Activated B cell treated with CpG ODN at 0.5 μM for 24 hours (primary cell): ENCODE results near the gene DGKK. TPM values are rescaled to one million over a fixed set of nuclear protein-coding genes. Genes with fewer than 3 reads are reported as not detected.

Source experiments
- ATAC-seq: fragments of 200-7000 bp; cut with Tn5 transposase; one replicate; pipeline ENCODE4 v1.10.0; 2021; ENCODE audit warnings: low read depth, mild to moderate bottlenecking, moderate library complexity
- CTCF ChIA-PET: fragments of 350-600 bp; sonication (Branson Sonifier 250); formaldehyde crosslinking; loops from one replicate; lab custom pipeline; 2021; ENCODE audit warnings: antibody characterized with exemption; lab: Charles Lee
- POLR2A ChIA-PET: fragments of 350-600 bp; sonication (Branson Sonifier 250); formaldehyde crosslinking; loops from one replicate; lab custom pipeline; 2021; ENCODE audit warnings: antibody characterized with exemption; lab: Charles Lee
- DNase-seq: peaks from one replicate; pipeline ENCODE4 v3.0.0; 2022
- H3K27ac Mint-ChIP-seq: one replicate; pipeline ENCODE4 v1.8.0; 2020; ENCODE audit warnings: mixed read lengths
- H3K27me3 Mint-ChIP-seq: one replicate; pipeline ENCODE4 v1.8.0; 2021; ENCODE audit warnings: mixed read lengths
- H3K36me3 Mint-ChIP-seq: one replicate; pipeline ENCODE4 v1.8.0; 2021; ENCODE audit warnings: low read depth, mixed read lengths
- H3K4me1 Mint-ChIP-seq: one replicate; pipeline ENCODE4 v1.8.0; 2021; ENCODE audit warnings: mixed read lengths
- H3K4me3 Mint-ChIP-seq: one replicate; pipeline ENCODE4 v1.8.0; 2020; ENCODE audit warnings: mild to moderate bottlenecking, mixed read lengths
- H3K9me3 Mint-ChIP-seq: one replicate; pipeline ENCODE4 v1.8.0; 2020; ENCODE audit warnings: mixed read lengths
- intact Hi-C: fragments of 100-400 bp; cut with micrococcal nuclease; formaldehyde crosslinking; loops from one replicate; pipeline ENCODE4 v1.15.1; 2024
- total RNA-seq: library from RNA; stranded (reverse); gene quantifications from 2 replicates; pipeline ENCODE4 v1.2.3, GENCODE V29; 2022
- TF ChIP-seq, protein P1 (sequence below): fragments of 200-600 bp; IDR thresholded peaks from one replicate; pipeline ENCODE4 v1.8.0; 2022; ENCODE audit warnings: antibody characterized with exemption, mild to moderate bottlenecking

DGKK gene
- not detected in 2 replicates for total RNA-seq

DNA sequence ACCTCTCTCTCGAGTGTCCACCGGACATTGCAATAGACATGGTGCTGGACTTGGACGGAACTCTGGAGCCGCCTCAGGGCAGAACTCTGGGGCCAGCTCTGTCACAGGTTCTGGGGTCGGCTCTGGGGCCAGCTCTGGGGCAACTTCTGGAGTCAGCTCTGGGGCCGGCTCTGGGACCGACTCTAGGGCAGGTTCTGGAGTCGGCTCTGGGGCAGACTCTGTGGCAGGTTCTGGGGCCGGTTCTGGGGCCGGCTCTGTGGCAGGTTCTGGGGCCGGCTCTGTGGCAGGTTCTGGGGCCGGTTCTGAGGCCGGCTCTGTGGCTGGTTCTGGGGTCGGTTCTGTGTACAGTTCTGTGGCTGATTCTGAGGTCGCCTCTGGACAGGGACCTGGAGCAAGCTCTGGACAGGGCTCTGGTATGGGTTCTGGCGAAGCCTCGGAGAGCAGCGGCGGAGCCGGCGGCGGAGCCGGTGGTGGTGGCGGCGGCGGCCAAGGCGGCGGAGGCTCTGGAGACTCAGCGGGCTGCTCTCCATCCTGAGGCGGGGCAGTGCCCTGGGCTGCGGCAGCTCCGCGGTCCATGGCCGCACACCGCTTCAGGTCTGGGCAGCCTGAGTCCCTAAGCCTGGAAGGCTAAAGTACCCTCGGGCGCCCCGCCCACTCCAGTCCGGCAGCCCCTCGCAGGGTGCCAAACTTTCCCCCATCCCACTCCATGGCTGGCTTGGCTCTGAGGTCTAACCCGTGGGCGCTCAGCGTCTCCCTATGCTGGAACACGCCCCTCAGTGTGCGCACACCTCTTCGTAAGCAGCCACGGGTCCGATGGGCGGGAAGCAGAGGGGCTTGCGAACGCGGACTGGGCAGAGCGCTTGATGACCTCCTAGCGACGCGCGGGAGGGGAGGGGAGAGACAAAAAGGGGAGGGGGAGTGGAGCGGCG, at the start of gene DGKK:
Gene DGKK, minus strand, starts transcription at position 723 of the 929 bp plus-strand sequence. Its CDS starts 147 bp downstream, at position 576.
- CTCF ChIA-PET = no interaction called here

GRCh38 chrX:50514811-50515210, 44.2 kb upstream of the DGKK start:
- Mint-ChIP-seq H3K36me3 (no peaks in the 10 kb centered on the region), H3K4me1 (peaks cover 3% of the 10 kb centered on the region), H3K4me3 (no peak overlapping the region), H3K27me3 (peaks cover 2% of the 10 kb centered on the region), H3K27ac (no peak overlapping the region), H3K9me3 (peaks cover 2% of the 10 kb centered on the region)
- ATAC-seq (no peak), DNase-seq (no peak)
- intact Hi-C loops = no loop called here
- ChIA-PET CTCF (no interaction called here), POLR2A (no interaction called here)
- TF ChIP-seq, protein P1, sequence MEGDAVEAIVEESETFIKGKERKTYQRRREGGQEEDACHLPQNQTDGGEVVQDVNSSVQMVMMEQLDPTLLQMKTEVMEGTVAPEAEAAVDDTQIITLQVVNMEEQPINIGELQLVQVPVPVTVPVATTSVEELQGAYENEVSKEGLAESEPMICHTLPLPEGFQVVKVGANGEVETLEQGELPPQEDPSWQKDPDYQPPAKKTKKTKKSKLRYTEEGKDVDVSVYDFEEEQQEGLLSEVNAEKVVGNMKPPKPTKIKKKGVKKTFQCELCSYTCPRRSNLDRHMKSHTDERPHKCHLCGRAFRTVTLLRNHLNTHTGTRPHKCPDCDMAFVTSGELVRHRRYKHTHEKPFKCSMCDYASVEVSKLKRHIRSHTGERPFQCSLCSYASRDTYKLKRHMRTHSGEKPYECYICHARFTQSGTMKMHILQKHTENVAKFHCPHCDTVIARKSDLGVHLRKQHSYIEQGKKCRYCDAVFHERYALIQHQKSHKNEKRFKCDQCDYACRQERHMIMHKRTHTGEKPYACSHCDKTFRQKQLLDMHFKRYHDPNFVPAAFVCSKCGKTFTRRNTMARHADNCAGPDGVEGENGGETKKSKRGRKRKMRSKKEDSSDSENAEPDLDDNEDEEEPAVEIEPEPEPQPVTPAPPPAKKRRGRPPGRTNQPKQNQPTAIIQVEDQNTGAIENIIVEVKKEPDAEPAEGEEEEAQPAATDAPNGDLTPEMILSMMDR = no peak

More for the DNA sequence above, at the start of gene DGKK:
- TF ChIP-seq, protein P1 = no peak
- no peak for ATAC-seq
- Mint-ChIP-seq H3K36me3 (no peaks in the 10 kb centered on the region), H3K27ac (no peak within 1 kb of the TSS), H3K27me3 (peaks cover 20% of the 10 kb centered on the region), H3K4me1 (no peaks in the 10 kb centered on the region), H3K4me3 (no peak within 1 kb of the TSS), H3K9me3 (no peaks in the 10 kb centered on the region)
- intact Hi-C loops = loop anchor here (10.0 kb wide), 1 partner anchor 56 kb away; no protein-coding TSS in a partner anchor
- POLR2A ChIA-PET = no interaction called here
- DNase-seq = no peak

- no peaks in the 10 kb centered on the region for H3K4me1 Mint-ChIP-seq
- DNase-seq (no peak), ATAC-seq (no peak)
- ChIA-PET POLR2A (no interaction called here), CTCF (no interaction called here)
- intact Hi-C loops = no loop called here
- no peak overlapping the region for H3K27ac Mint-ChIP-seq
- H3K9me3 Mint-ChIP-seq = no peaks in the 10 kb centered on the region
- H3K27me3 Mint-ChIP-seq = peaks cover under 1% of the 10 kb centered on the region
- no peak overlapping the region for H3K4me3 Mint-ChIP-seq
- TF ChIP-seq, protein P1 = no peak
- no peaks in the 10 kb centered on the region for H3K36me3 Mint-ChIP-seq
Observed at GRCh38 chrX:50497114-50497513, 26.5 kb upstream of the DGKK start.

GRCh38 chrX:50495616-50496015, 25.0 kb upstream of the DGKK start:
- peaks cover 2% of the 10 kb centered on the region for H3K27me3 Mint-ChIP-seq

GRCh38 chrX:50492720-50493119, 22.1 kb upstream of the DGKK start:
- ATAC-seq (no peak), DNase-seq (no peak)
- H3K27ac Mint-ChIP-seq = no peak overlapping the region
- CTCF ChIA-PET = no interaction called here
- H3K27me3 Mint-ChIP-seq = peaks cover 2% of the 10 kb centered on the region
- H3K4me3 Mint-ChIP-seq = no peak overlapping the region
- TF ChIP-seq, protein P1 = no peak
- POLR2A ChIA-PET = no interaction called here
- intact Hi-C loops = no loop called here
- no peaks in the 10 kb centered on the region for H3K36me3 Mint-ChIP-seq
- H3K9me3 Mint-ChIP-seq = no peaks in the 10 kb centered on the region
- H3K4me1 Mint-ChIP-seq = no peaks in the 10 kb centered on the region

More at GRCh38 chrX:50495616-50496015, 25.0 kb upstream of the DGKK start:
- H3K27ac Mint-ChIP-seq = no peak overlapping the region
- H3K36me3 Mint-ChIP-seq = no peaks in the 10 kb centered on the region
- no peaks in the 10 kb centered on the region for H3K4me1 Mint-ChIP-seq
- TF ChIP-seq, protein P1 = no peak
- H3K4me3 Mint-ChIP-seq = no peak overlapping the region
- DNase-seq (no peak), ATAC-seq (no peak)
- POLR2A ChIA-PET = no interaction called here
- no peaks in the 10 kb centered on the region for H3K9me3 Mint-ChIP-seq
- CTCF ChIA-PET = no interaction called here
- intact Hi-C loops = no loop called here
